Neural cell (in vitro differentiated cells): ENCODE data around the gene PPME1. TPM values are rescaled to one million over a fixed set of nuclear protein-coding genes. Genes with fewer than 3 reads are reported as not detected.

Experiments used
- H2AFZ ChIP-seq: fragments of 200-600, 300-800 bp; sonication (generic), shearing (Covaris generic); 2 replicates; pipeline ENCODE4 v1.6.0; 2014; ENCODE audit warnings: low read depth, mild to moderate bottlenecking, antibody characterized with exemption, low read length, moderate library complexity
- H3F3A ChIP-seq: fragments of 200-600 bp; shearing (Covaris generic); 2 replicates; pipeline ENCODE4 v1.6.1; 2016; ENCODE audit warnings: mild to moderate bottlenecking, moderate library complexity, mixed read lengths, antibody characterized with exemption, low read length; ENCODE audit not compliant: insufficient read depth, poor library complexity, severe bottlenecking
- H3K27ac ChIP-seq: fragments of 200-600, 300-800 bp; sonication (generic), shearing (Covaris generic); 2 replicates; pipeline ENCODE4 v1.5.1; 2014; ENCODE audit warnings: mild to moderate bottlenecking, low read length, moderate library complexity
- H3K27me3 ChIP-seq: fragments of 300-800, 200-600 bp; sonication (generic), shearing (Covaris generic); 2 replicates; pipeline ENCODE4 v1.6.0; 2014; ENCODE audit warnings: mild to moderate bottlenecking, low read depth, low read length, moderate library complexity; ENCODE audit not compliant: insufficient read depth
- H3K36me3 ChIP-seq: fragments of 300-800, 200-600 bp; sonication (generic), shearing (Covaris generic); 2 replicates; pipeline ENCODE4 v1.5.1; 2014; ENCODE audit warnings: mild to moderate bottlenecking, antibody characterized with exemption, low read length, moderate library complexity; ENCODE audit not compliant: insufficient read depth
- H3K4me2 ChIP-seq: fragments of 300-800, 200-600 bp; sonication (generic), shearing (Covaris generic); 2 replicates; pipeline ENCODE4 v1.6.0; 2014; ENCODE audit warnings: mild to moderate bottlenecking, low read length
- H3K4me3 ChIP-seq: fragments of 300-800, 200-600 bp; sonication (generic), shearing (Covaris generic); 2 replicates; pipeline ENCODE4 v1.5.1; 2014; ENCODE audit warnings: mild to moderate bottlenecking, low read length, moderate library complexity
- H3K79me2 ChIP-seq: fragments of 200-600 bp; shearing (Covaris generic); replicated peaks from 2 replicates; pipeline ENCODE4 v1.6.0; 2014; ENCODE audit warnings: mild to moderate bottlenecking, low read length, moderate library complexity; ENCODE audit not compliant: insufficient read depth
- H3K9ac ChIP-seq: fragments of 300-800, 200-600 bp; sonication (generic), shearing (Covaris generic); 2 replicates; pipeline ENCODE4 v1.6.1; 2016; ENCODE audit warnings: mild to moderate bottlenecking, low read length, mixed read lengths
- H3K9me2 ChIP-seq: fragments of 200-600 bp; shearing (Covaris generic); 2 replicates; pipeline ENCODE4 v1.6.1; 2016; ENCODE audit warnings: mild to moderate bottlenecking, low read length, mixed read lengths; ENCODE audit not compliant: insufficient read depth
- H3K9me3 ChIP-seq: fragments of 200-600, 300-800 bp; sonication (generic), shearing (Covaris generic); 2 replicates; pipeline ENCODE4 v1.6.1; 2016; ENCODE audit warnings: mild to moderate bottlenecking, mixed run types, low read length, moderate library complexity, mixed read lengths
- H4K20me1 ChIP-seq: fragments of 200-600 bp; shearing (Covaris generic); 2 replicates; pipeline ENCODE4 v1.6.1; 2016; ENCODE audit warnings: mild to moderate bottlenecking, mixed run types; ENCODE audit not compliant: insufficient read depth
- CTCF ChIP-seq: fragments of 450-650 bp; IDR thresholded peaks from 2 replicates; pipeline ENCODE4 v1.5.1; 2014; ENCODE audit warnings: antibody characterized with exemption, mild to moderate bottlenecking, moderate library complexity; ENCODE audit not compliant: poor library complexity, severe bottlenecking
- EP300 ChIP-seq: fragments of 450-650 bp; conservative IDR thresholded peaks from 2 replicates; pipeline ENCODE4 v1.6.1; 2014; ENCODE audit warnings: antibody characterized with exemption, mild to moderate bottlenecking, moderate library complexity; ENCODE audit not compliant: poor library complexity, severe bottlenecking
- EZH2 ChIP-seq: fragments of 200-600, 300-800 bp; shearing (Covaris generic), sonication (generic); IDR thresholded peaks from 2 replicates; pipeline ENCODE4 v1.6.1; 2014; ENCODE audit warnings: antibody characterized with exemption, low read length, borderline replicate concordance, mild to moderate bottlenecking; ENCODE audit not compliant: insufficient read depth, poor library complexity, severe bottlenecking
- MXI1 ChIP-seq: fragments of 450-650 bp; conservative IDR thresholded peaks from 2 replicates; pipeline ENCODE4 v1.6.1; 2014; ENCODE audit warnings: antibody characterized with exemption, mild to moderate bottlenecking; ENCODE audit not compliant: poor library complexity, severe bottlenecking
- POLR2AphosphoS5 ChIP-seq: IDR thresholded peaks from 2 replicates; pipeline ENCODE4 v1.6.1; 2012
- RAD21 ChIP-seq: fragments of 450-650 bp; conservative IDR thresholded peaks from 2 replicates; pipeline ENCODE4 v1.6.1; 2014; ENCODE audit warnings: antibody characterized with exemption, mild to moderate bottlenecking, moderate library complexity
- REST ChIP-seq: IDR thresholded peaks from 2 replicates; pipeline ENCODE4 v1.6.1; 2012; ENCODE audit warnings: borderline replicate concordance
- SMC3 ChIP-seq: fragments of 450-650 bp; conservative IDR thresholded peaks from 2 replicates; pipeline ENCODE4 v1.6.1; 2014; ENCODE audit warnings: antibody characterized with exemption, mild to moderate bottlenecking, moderate library complexity; ENCODE audit not compliant: poor library complexity
- TAF1 ChIP-seq: IDR thresholded peaks from 2 replicates; pipeline ENCODE4 v1.6.1; 2012; ENCODE audit warnings: low read depth
- polyA plus RNA-seq: library from polyadenylated mRNA; depleted of rRNA; stranded (reverse); fragments of >200 nt; gene quantifications from 2 replicates; pipeline ENCODE4 v1.2.3, GENCODE V29; 2014

Gene PPME1
- polyA plus RNA-seq, 1 donor from 2014 or later: 49.5 TPM

GRCh38 chr11:74267014-74267413 is 95.9 kb downstream of the PPME1 start:
- H3K4me2 ChIP-seq: no peak overlapping the region
- H4K20me1 ChIP-seq: no peaks in the 10 kb centered on the region
- H3F3A ChIP-seq: no peaks in the 10 kb centered on the region

GRCh38 chr11:74268456-74268855 is 97.4 kb downstream of the PPME1 start:
- Histone ChIP-seq H3K27me3 (no peaks in the 10 kb centered on the region), H3F3A (no peaks in the 10 kb centered on the region), H3K4me2 (no peak overlapping the region), H3K79me2 (no peaks in the 10 kb centered on the region), H3K4me3 (no peak overlapping the region), H3K9ac (no peak overlapping the region), H2AFZ (no peak overlapping the region), H3K9me2 (no peaks in the 10 kb centered on the region), H3K9me3 (no peaks in the 10 kb centered on the region), H3K27ac (no peak overlapping the region), H4K20me1 (no peaks in the 10 kb centered on the region), H3K36me3 (no peaks in the 10 kb centered on the region)
- TF ChIP-seq RAD21 (no peak), POLR2AphosphoS5 (no peak), EP300 (no peak), TAF1 (no peak), SMC3 (no peak), REST (no peak), EZH2 (no peak)

More at GRCh38 chr11:74267014-74267413, 95.9 kb downstream of the PPME1 start:
- TF ChIP-seq MXI1 (no peak), RAD21 (no peak), CTCF (no peak), EZH2 (no peak), SMC3 (no peak), REST (no peak), EP300 (no peak)
- Histone ChIP-seq H3K36me3 (no peaks in the 10 kb centered on the region), H3K4me3 (no peak overlapping the region), H3K27ac (no peak overlapping the region), H3K9me2 (no peaks in the 10 kb centered on the region), H3K9ac (no peak overlapping the region), H3K27me3 (no peaks in the 10 kb centered on the region), H3K9me3 (no peaks in the 10 kb centered on the region), H3K79me2 (no peaks in the 10 kb centered on the region), H2AFZ (no peak overlapping the region)
